Measurements from ENCODE around the gene IFITM5. TPM values are rescaled to one million over a fixed set of nuclear protein-coding genes. Genes with fewer than 3 reads are reported as not detected.

The IFITM5 gene
- total and polyA plus RNA-seq, 9 of the 15 experiments (the other 6 are each of a cell fraction or from before 2014, with no cell fraction given): 0.19 TPM; not detected in 8

GRCh38 chr11:340539-341512, 41.5 kb upstream of the IFITM5 start (continued):
- no peak for TF ChIP-seq IRF1 (CRISPR knock-in tag; IDR thresholded peaks at IDR 0.05; ENCODE audit: borderline replicate concordance)
- peak; percentile 55 for TF ChIP-seq CC2D1A (IDR thresholded peaks at IDR 0.05)
- no peak for TF ChIP-seq MECOM (CRISPR knock-in tag; IDR thresholded peaks at IDR 0.05)
- peak; percentile 100 for TF ChIP-seq ZNF512 (tag; IDR thresholded peaks at IDR 0.05)
- peak; percentile 89 for TF ChIP-seq CHAMP1 (IDR thresholded peaks at IDR 0.05)
- no peak for TF ChIP-seq ETS2 (tag; IDR thresholded peaks at IDR 0.05; ENCODE audit: borderline replicate concordance, poor library complexity, severe bottlenecking)
- TF ChIP-seq ZNF449 (CRISPR knock-in tag; IDR thresholded peaks at IDR 0.05): no peak
- TF ChIP-seq ID3 (CRISPR knock-in tag; IDR thresholded peaks at IDR 0.05): no peak
- TF ChIP-seq ID3 (tag; IDR thresholded peaks at IDR 0.05): no peak
- TF ChIP-seq VEZF1 (CRISPR knock-in tag; IDR thresholded peaks at IDR 0.05): no peak
- peak; percentile 36; the same call in 1 of the 2 replicates for TF ChIP-seq EHMT2 (IDR thresholded peaks at IDR 0.05)
- no peak for TF ChIP-seq RBM22 (IDR thresholded peaks at IDR 0.05; ENCODE audit: low read depth, low read length, poor library complexity, severe bottlenecking)
- TF ChIP-seq ASH1L (IDR thresholded peaks at IDR 0.05; ENCODE audit: borderline replicate concordance, low read depth, partially characterized antibody): peak; percentile 65
- no peak for TF ChIP-seq MAZ (CRISPR knock-in tag; conservative IDR thresholded peaks at IDR 0.05 in 1 of 2, IDR thresholded peaks at IDR 0.05 in 1 of 2)
- no peak for TF ChIP-seq GABPA (tag; conservative IDR thresholded peaks at IDR 0.05; ENCODE audit: low read depth)
- TF ChIP-seq IRF2 (CRISPR knock-in tag; IDR thresholded peaks at IDR 0.05): no peak

Data from K562 (cell line).